GM18909 (cell line): Measurements from ENCODE around the gene ZNF618.

Source experiments
- ATAC-seq: cut with Tn5 transposase; IDR thresholded peaks from one replicate; pipeline ENCODE4 v1.9.1; 2021; ENCODE audit warnings: mild to moderate bottlenecking; ENCODE audit not compliant: unreplicated experiment, poor library complexity

ZNF618 gene

DNA sequence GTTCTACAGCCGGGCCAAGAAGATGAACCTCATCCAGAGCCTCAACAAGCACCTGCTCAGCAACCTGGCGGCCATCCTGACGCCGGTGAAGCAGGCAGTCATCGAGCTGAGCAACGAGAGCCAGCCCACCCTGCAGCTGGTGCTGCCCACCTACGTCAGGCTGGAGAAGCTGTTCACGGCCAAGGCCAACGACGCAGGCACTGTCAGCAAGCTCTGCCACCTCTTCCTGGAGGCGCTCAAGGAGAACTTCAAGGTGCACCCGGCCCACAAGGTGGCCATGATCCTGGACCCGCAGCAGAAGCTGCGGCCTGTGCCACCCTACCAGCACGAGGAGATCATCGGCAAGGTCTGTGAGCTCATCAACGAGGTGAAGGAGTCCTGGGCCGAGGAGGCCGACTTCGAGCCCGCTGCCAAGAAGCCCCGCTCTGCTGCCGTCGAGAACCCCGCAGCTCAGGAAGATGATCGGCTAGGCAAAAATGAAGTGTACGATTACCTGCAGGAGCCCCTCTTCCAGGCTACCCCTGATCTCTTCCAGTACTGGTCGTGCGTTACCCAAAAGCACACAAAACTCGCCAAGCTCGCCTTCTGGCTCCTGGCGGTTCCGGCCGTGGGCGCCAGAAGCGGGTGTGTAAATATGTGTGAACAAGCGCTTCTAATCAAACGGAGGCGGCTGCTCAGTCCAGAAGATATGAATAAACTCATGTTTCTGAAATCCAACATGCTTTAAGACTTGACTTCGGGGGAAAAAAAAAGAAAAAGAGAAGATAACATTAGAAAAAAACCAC is 173.5 kb downstream of the ZNF618 start:
- ATAC-seq = no peak

DNA sequence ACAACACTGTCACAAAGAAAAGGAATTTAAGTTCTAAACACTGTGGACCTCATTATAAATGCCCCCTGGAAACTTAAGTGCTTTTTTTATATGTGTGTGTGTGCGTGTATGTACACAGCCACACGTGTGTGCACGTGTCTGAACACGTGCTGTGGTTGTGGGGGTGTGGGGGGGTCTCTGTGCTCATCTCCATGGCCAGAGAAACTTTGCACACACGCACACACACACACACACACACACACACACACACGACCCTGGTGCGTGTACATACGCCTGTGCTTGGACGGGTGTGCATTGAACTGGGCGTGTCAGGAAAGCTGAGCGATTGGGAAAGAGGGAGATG is 174.1 kb downstream of the ZNF618 start:
- ATAC-seq = no peak

DNA sequence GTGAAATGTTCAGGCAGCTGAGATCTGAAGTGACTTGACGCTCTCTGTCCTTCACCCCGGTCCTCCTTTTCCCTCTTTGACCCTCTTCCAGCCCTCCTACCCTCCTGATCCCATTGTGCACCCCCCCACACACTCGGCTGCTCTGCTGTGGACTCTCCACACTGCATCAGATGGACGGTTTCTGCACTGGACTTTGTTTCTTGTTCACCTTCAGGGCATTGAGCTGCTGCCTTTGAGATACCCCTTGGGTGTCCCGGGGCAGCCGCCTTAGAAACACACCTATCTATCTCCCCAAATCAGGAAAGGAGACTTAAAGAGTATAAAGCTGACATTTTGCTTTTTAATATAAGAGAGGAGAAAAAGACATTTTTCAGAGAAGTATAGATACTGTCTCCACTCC is 174.5 kb downstream of the ZNF618 start:
- no peak for ATAC-seq

DNA sequence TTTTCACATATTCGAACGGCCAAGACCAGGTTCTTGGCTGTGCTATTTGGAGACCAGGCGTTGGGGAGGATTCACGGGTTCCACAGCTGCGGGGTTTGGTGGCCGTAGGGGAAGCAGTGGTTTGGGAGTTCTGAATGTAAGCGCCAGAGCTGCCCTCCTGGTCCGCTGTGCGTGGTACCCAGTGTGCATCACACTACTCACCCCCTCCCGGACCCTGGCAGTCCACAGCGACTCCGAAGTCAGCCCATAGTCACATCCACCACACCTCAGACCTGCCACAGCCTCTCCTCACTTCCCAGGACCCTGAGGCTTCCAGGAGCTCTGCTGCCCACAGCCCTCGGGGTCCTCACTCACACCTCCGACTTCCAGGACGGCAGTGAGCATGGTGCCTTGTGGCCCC is 175.2 kb downstream of the ZNF618 start:
- ATAC-seq = no peak

DNA sequence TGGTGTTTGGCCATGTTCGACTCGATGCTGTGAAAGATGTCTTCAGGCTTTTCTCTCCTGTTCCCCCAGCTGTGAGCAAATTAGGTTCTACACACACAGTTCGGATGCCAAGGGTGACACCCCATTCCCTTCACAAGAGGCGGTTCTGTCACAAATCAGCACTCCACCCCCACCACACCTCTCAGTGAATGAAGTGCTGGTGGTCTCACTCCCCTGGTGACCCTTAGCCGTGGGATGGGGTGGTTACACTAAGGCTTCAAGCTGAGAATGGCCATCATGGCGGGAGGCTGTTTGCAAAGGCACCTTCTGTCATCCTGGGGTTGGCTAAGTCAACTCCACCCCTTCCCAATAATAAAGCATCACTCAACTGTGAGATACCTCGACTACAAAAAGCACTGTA is 175.6 kb downstream of the ZNF618 start:
- ATAC-seq = no peak

DNA sequence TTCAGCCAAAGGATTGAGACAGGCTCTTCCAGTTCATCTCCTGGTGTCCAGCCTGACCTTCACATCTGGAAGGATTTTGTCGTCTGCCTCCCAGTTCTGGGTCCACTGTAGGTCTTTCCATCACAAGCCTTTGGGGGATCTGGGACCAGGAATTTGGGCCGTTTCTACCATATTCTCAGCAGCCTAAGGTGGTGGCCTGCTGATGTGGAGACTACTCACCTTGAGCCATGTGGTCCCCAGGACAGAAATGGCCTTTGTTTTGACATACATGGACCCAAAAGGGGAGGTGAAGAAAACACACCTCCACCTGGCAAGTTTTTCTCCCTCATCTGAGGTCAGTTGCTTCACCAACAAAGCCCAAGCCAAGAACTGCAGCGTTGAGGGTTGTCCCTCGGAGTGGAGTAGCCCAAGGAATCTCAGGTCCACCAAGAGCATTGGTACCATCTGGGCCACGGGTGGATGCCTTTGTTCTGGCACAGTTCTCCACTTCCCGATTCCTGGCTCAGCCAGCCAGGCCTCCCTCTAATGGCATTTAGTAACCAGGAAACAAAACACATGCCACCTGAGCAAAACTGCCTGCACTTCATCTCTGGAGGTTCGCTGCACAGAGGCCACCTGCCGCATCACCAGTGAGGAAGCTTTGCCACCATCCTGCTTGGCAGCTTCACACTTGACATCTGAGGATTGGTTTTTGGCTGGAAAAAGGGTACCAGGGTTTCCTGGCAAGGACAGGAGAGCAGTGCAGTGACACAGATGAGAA is 177.3 kb downstream of the ZNF618 start:
- no peak for ATAC-seq

DNA sequence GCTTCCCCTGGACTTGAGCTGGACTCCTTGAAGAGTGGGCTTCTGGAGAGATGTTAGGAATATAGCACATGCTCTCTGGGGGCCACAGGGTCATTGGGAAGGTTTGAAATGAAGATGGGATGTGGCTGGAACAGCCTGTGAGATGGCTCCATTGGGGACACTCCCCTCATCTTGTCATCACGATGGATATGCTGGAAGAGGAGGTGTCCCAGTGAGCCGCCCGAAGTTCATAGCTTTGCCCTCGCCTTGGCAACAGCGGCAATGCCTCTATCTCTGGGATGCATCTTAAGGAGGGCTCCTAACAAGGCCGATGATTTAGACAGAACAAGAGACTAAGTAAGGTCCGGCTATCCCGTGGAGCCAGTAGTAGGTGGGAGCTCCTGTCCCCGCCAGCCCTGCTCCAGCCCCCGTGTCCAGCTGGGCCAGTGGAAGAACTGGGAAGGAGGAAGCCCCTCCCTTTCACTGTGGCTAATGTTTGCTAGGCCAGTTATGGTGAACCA is 178.1 kb downstream of the ZNF618 start:
- ATAC-seq = no peak

DNA sequence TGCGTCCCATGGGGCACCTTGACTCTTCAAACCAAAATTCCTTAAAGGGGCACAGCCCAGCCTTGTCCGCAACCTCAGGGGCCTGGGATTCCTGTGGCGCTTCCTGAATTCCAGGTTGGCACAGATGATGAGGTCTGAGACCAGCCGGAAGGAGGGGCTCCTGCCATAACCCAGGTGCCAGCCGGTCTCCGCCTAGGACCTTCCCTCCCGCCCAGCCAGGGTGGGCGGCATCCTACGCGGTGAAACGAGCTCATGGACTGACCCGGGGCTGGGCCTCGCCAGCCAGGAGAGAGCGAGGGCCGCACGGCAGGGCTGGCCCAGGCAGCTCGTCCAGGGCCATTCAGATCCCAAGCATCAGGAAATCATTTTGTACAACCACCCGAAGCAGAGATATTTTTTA is 179.0 kb downstream of the ZNF618 start:
- ATAC-seq = no peak

DNA sequence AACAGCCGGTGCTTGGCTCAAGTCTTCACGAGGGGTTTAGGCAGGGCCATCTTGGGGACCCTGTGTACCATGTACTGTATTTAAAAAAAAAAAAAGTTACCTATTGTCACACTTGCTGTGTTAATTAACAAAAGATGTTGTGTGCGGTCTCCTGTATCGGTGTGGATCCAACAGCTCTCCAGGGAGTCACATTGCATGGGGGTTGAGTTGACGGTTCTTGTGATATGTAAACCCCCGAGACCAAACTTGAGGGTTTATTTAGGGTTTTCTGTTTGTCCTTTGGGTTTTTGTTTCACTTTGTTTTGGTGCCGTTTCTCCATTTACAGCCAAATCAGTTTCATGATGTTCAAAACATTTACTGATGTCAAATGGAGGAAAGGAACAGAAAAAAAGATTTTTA is 179.8 kb downstream of the ZNF618 start:
- no peak for ATAC-seq

DNA sequence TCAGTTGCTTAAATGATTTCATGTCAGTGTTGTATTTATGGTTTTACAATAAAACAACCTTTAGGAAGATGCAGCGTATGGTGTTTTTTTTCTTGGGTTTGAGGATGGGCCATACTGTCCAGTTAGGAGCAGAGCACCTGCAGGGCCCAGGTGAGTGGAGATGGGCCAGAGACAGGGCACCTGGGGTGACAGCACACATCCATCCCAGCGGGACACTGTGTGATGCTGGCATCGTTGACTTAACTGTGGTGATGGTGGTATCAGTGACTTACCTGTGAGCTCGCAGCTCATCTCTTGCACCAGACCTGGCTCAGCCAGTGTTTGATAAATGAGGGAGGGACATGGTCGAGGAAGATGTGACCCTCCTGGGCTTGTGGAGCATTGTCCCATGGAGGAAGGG is 180.4 kb downstream of the ZNF618 start:
- no peak for ATAC-seq

DNA sequence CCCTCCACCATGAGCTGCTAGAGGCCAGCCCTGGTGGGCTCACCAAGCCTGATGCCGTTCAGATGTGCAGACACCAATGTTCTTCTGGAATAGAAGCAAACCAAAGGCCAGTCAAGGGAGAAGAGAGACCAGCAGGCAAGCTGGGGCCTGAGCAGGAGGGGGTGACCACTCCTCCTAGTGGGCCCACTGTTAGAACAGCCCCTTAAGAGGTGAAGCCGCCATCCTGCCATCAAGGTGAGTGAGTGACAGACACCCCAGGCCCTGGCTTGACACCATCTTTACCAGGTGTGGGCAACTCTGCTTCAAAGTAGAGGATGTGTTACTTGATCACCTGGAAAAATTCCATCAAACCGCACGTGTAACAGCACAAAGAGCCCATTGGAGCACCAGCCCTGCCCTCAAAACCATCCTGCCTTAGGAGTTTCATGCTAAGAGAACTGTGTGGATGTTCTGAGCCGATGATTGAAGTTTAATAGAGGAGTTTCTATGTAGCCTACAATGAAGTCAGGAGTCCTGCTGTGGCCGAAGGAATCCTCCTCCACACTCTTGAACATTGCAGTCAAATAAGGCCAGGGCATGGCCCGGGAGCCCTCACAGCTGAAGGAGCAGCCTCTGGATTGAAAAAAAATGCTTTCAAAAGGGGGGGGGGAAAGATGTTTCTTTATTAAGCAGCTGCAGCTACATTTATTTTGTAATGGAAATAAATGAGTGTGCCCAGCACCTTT is 181.2 kb downstream of the ZNF618 start:
- ATAC-seq = no peak

DNA sequence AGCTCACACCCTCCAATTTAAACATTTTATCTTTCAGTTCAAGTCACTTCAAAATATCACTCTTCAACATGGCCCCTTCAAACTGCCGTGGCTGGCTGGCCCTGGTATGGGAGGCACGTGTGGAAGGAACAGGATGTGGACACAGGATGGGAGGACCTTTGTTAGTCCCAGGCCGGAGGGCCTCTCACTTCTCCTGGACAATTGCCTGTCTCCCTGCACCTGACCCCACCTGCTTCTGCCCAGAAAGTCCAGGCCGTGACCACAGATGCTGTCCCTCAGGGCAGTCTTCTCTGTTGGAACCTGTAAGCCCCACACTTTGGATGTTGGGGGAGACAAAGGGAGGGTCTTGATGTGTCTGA is 182.6 kb downstream of the ZNF618 start:
- ATAC-seq = no peak

DNA sequence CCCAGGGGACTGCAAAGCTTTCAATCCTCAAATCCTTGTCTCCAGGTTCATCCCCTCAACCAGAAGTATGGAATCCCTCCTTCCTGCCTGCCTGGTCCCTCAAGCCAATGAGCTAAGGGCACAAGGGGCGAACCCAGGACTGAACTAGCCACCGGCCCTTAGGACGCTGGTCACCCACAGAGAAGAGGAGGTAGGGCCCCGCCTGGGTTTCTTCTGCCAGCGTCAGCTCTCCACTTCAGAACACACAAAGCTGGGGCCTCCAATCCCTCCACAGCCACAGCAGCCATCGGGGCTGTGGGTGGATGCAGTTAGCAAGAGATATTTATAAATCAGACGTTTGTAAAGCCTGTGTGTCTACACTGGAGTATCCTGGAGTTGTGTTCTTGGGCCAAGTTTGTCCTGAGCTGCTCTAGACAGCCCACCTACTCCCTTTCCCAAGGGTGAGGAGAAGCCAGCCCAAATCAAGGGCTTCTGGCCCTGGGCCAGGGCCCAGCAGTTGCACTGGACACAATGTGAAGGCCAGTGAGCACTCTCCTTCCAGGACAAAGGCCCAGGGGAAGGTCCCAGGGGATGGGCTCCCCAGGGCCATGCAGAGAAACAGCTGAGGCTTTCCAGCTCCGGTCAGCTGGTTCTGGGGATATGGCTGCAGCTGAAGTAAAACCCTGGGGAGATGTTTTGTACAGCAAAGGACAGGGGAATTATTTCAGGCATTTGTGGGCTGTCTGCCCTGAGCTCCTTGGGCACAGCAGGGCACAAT is 183.1 kb downstream of the ZNF618 start:
- no peak for ATAC-seq

DNA sequence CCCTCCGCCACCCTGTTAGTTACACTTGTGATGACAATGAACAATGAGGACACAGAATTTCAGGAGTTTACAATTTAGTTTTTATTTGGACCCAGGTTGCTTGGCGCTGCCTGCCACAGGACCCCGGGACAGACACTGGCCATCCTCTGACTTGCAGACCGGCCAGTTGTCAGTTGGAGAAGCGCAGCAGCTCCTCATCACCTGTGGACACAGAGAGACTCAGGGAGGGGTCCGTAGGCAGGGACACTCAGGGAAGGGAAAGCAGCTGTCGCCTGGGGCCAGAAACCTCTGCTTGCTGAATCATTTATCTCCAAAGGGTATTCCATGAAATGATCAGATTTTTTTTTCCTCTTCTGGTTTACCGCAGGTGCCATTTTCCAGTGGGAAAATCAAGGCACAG is 184.0 kb downstream of the ZNF618 start:
- ATAC-seq = no peak

DNA sequence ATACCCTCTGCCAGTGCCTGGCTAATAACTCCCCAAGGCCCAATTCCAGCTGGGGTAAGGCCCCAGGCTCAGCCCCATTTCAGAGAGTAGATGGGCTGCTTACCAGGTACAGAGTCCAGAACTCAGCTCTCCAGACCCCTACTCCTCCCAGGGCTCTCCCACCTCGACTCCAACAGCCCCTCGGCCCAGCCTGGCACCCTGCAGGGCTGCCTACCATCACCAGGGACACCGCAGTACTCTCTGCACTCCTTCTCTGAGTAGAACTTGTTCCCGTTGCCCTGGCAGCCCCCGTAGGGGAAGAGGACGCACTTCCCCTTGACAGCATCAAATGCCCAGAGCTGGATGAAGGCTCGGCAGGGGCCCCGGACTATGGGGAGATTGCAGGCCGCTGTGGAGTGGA is 184.6 kb downstream of the ZNF618 start:
- no peak for ATAC-seq

DNA sequence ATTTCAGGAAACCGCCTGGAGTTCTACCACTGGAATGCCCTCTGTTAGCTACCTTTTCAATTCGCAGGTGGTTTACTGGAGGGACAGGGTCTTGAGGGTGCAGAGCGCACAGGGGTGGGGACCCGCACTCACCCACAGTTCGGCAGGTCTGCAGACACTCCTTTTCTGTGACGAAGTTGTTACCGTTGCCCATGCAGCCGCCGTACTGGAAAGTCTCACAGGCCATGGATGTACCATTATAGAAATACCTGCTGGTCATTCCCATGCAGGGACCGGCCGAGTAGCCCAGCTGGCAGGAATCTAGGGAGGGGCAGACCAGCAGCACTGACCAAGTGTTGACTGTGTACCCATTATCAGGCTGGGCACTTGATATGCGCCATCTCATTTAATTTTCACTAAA is 185.2 kb downstream of the ZNF618 start:
- ATAC-seq = no peak

DNA sequence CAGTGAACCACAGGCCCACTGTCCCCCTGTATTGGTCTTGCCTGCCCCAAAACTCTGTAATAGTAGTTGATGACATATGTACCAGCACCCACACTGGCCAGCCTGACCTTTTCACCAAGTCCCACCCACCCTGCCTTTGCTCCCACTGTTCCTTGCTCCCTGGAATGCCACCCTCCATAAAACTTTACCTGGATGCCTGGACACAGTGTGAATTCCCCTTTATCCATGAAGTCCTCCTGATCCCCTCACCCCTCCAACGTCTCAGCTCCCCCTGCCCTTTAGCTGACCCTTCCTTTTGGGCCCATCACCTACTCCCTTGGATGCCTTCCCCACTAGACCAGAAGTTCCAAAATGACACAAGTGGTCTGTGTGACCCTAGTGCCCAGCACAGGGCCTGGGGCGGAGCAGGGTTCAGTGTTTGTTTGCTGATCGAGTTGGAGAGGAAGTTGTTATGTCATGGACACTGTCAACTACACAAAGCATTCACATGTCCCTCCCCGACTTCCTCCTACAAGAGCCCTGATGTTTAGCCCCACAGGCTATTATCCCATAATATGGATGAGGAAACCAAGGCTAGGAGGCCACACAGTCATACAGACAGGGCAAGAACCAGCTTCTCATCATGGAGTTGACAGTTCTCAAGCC is 185.8 kb downstream of the ZNF618 start:
- ATAC-seq = no peak

DNA sequence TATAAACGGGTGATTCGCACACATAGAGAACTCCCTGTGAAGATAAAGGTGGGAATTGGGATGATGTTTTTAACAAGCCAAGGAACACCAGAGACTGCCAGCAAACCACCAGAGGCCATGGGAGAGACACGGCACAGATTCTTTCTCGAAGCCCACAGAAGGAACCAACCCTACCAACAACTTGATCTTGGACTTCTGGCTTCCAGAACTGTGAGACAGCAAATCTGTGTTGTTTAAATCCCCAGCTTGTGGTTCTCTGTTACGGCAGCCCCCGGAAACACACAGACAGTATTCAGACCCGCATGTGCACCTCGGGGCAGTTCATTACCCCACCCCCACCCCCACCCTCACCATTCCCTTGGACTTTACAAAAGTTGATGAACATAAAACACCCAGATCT is 189.2 kb downstream of the ZNF618 start:
- ATAC-seq = no peak

DNA sequence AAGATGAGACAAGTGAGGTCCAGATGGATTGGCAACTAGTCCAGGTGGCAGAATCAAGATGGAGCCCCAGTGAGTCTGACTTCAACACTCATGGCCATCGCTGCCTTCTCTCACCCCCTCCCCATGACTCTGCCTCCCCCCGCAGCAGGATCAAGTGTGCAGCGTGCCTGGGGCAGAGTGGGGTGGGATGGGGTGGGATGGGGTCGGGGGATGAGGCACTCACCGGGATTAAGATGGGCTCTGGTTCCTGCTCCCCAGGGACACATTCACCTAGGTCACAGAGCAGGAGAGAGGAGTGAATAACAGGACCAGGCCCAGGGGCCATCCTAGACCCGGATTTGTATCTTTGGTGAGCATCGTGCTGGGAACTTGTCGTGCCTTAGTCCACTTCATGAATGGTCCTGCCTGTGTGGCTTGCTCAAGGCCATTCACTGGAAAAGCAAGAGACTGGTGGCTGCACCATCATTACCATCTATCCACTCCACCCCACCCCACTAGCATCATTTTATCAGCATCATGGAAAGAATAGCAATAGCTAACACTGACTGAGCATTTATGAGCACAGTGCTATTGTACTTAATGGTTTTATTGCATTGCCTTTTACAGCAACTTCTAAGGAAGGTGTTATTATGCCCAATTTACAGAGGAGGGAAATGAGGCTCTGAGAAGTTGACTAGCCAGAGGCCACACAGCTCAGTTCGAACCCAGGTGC is 193.5 kb downstream of the ZNF618 start:
- no peak for ATAC-seq
